Vagina (tissue), 2 donors: ENCODE data around the gene TNS3.

Experiments used
- CTCF ChIP-seq, 3 experiments: fragments of 450-650 bp in 2 of 3; fragments of 200-600 bp in 1 of 3; sonication (generic) in 1 of 3; IDR thresholded peaks; one replicate each; pipeline ENCODE4 v1.5.1; 2017 to 2019; ENCODE audit warnings: antibody characterized with exemption in 3 of 3, mild to moderate bottlenecking in 2 of 3, moderate library complexity in 2 of 3
- POLR2A ChIP-seq, 2 donors: fragments of 450-650 bp; IDR thresholded peaks; one replicate each; pipeline ENCODE4 v1.6.1; 2017; ENCODE audit warnings: antibody characterized with exemption in 2 of 2, mild to moderate bottlenecking in 2 of 2, moderate library complexity in 2 of 2
- POLR2AphosphoS5 ChIP-seq, 2 donors: sonication (generic); formaldehyde crosslinking; IDR thresholded peaks; one replicate each; pipeline ENCODE4 v1.9.0; 2017; ENCODE audit warnings: antibody characterized with exemption in 2 of 2, mild to moderate bottlenecking in 2 of 2, low read depth in 1 of 2; ENCODE audit not compliant: insufficient read depth in 1 of 2

- no peak for TF ChIP-seq POLR2A (IDR thresholded peaks at IDR 0.05)
- TF ChIP-seq CTCF (IDR thresholded peaks at IDR 0.05) = no peak
- no peak for TF ChIP-seq POLR2AphosphoS5 (IDR thresholded peaks at IDR 0.05; ENCODE audit: insufficient read depth in 1 of 2, low read depth in 1 of 2)
Observed at GRCh38 chr7:47366211-47366610, 215.7 kb downstream of the TNS3 start.
